CD4-positive, CD25-positive, alpha-beta regulatory T cell (primary cell): ENCODE data around the gene TGFBRAP1. TPM values are rescaled to one million over a fixed set of nuclear protein-coding genes. Genes with fewer than 3 reads are reported as not detected.

Experiments used
- ATAC-seq, 2 donors: fragments of 150-1000 bp; cut with Tn5 transposase; one replicate each; pipeline ENCODE4 v1.10.0; 2021; ENCODE audit warnings: low read depth in 2 of 2, moderate number of reproducible peaks in 2 of 2, moderate library complexity in 1 of 2
- DNase-seq, 3 donors: peaks; one replicate each; pipeline versions ENCODE4 v3.0.0 to v3.0.0-alpha.2; 2012 to 2022; ENCODE audit warnings: mixed read lengths in 1 of 3
- H3K27ac ChIP-seq: one replicate; pipeline ENCODE4 v1.7.0; 2013; ENCODE audit warnings: mild to moderate bottlenecking, low read length; ENCODE audit not compliant: insufficient read depth, poor library complexity, severe bottlenecking
- H3K27me3 ChIP-seq: one replicate; pipeline ENCODE4 v1.7.0; 2013; ENCODE audit warnings: low read length; ENCODE audit not compliant: control insufficient read depth, insufficient read depth
- H3K36me3 ChIP-seq: one replicate; pipeline ENCODE4 v1.7.0; 2013; ENCODE audit warnings: mild to moderate bottlenecking, low read length, moderate library complexity; ENCODE audit not compliant: control insufficient read depth, insufficient read depth
- H3K4me1 ChIP-seq: 2 replicates; pipeline ENCODE4 v1.7.0; 2013; ENCODE audit warnings: mild to moderate bottlenecking, low read length; ENCODE audit not compliant: insufficient read depth, control insufficient read depth, poor library complexity, severe bottlenecking
- H3K4me3 ChIP-seq: one replicate; pipeline ENCODE4 v1.7.0; 2013; ENCODE audit warnings: low read depth, mild to moderate bottlenecking, low read length, moderate library complexity
- H3K9me3 ChIP-seq, 2 experiments: 1 replicate in 1 of 2; 2 replicates in 1 of 2; pipeline ENCODE4 v1.7.0; 2013; ENCODE audit warnings: low read length in 2 of 2, mild to moderate bottlenecking in 1 of 2, moderate library complexity in 1 of 2; ENCODE audit not compliant: control insufficient read depth in 2 of 2
- H3K27ac Mint-ChIP-seq, 3 donors: one replicate each; pipeline ENCODE4 v1.8.0; 2020 to 2022; ENCODE audit warnings: mild to moderate bottlenecking in 3 of 3, mixed read lengths in 3 of 3, moderate library complexity in 2 of 3
- H3K27me3 Mint-ChIP-seq: one replicate; pipeline ENCODE4 v1.8.0; 2022; ENCODE audit warnings: mild to moderate bottlenecking, mixed read lengths
- H3K36me3 Mint-ChIP-seq: one replicate; pipeline ENCODE4 v1.8.0; 2020; ENCODE audit warnings: mixed read lengths
- H3K4me1 Mint-ChIP-seq, 4 donors: one replicate each; pipeline ENCODE4 v1.8.0; 2020 to 2022; ENCODE audit warnings: mixed read lengths in 4 of 4, mild to moderate bottlenecking in 1 of 4
- H3K4me3 Mint-ChIP-seq, 4 donors: one replicate each; pipeline ENCODE4 v1.8.0; 2020 to 2022; ENCODE audit warnings: mild to moderate bottlenecking in 4 of 4, mixed read lengths in 4 of 4, moderate library complexity in 3 of 4
- H3K9me3 Mint-ChIP-seq, 7 donors: one replicate each; pipeline ENCODE4 v1.8.0; 2020 to 2022; ENCODE audit warnings: mixed read lengths in 7 of 7, mild to moderate bottlenecking in 3 of 7, moderate library complexity in 2 of 7
- polyA plus RNA-seq, 4 donors: library from polyadenylated mRNA; unstranded; fragments of 300-500 nt; fragmentation: Illumina TruSeq; gene quantifications; one replicate each; pipeline ENCODE4 v1.2.3, GENCODE V29; 2021
- total RNA-seq: library from RNA; stranded (reverse); gene quantifications from one replicate; pipeline ENCODE4 v1.2.3, GENCODE V29; 2022

TGFBRAP1 gene
- total and polyA plus RNA-seq, 5 donors from 2014 or later = 13.9 to 21.0 (median 18.7) TPM

GRCh38 chr2:105297216-105297615 lies 32.3 kb downstream of the TGFBRAP1 start:
- H3K27me3 Mint-ChIP-seq = no peaks in the 10 kb centered on the region
- DNase-seq (no peak), ATAC-seq (no peak)
- no peaks in the 10 kb centered on the region for H3K9me3 Mint-ChIP-seq
- Histone ChIP-seq H3K4me1 (no peaks in the 10 kb centered on the region), H3K9me3 (no peaks in the 10 kb centered on the region), H3K27me3 (no peaks in the 10 kb centered on the region), H3K36me3 (peaks cover 62% of the 10 kb centered on the region), H3K4me3 (no peak overlapping the region), H3K27ac (no peak overlapping the region)
- peaks cover 9 to 17% (median 11%) of the 10 kb centered on the region in 4 donors for H3K4me1 Mint-ChIP-seq
- peaks cover 45% of the 10 kb centered on the region for H3K36me3 Mint-ChIP-seq
- H3K4me3 Mint-ChIP-seq = peak overlapping the region in 1 of 4 donors; percentile 40
- peak overlapping the region in 1 of 3 donors; percentile 18 for H3K27ac Mint-ChIP-seq

GRCh38 chr2:105296017-105296611 lies 33.4 kb downstream of the TGFBRAP1 start:
- Mint-ChIP-seq H3K27ac (no peak overlapping the region), H3K4me3 (no peak overlapping the region), H3K27me3 (no peaks in the 10 kb centered on the region), H3K9me3 (no peaks in the 10 kb centered on the region), H3K36me3 (peaks cover 54% of the 10 kb centered on the region), H3K4me1 (peaks cover 5 to 10% (median 6%) of the 10 kb centered on the region in 4 donors)
- DNase-seq (no peak), ATAC-seq (no peak)
- Histone ChIP-seq H3K9me3 (no peaks in the 10 kb centered on the region), H3K27me3 (no peaks in the 10 kb centered on the region), H3K4me3 (no peak overlapping the region), H3K4me1 (no peaks in the 10 kb centered on the region), H3K27ac (no peak overlapping the region), H3K36me3 (peaks cover 63% of the 10 kb centered on the region)

GRCh38 chr2:105294844-105295481 lies 34.6 kb downstream of the TGFBRAP1 start:
- H3K27me3 Mint-ChIP-seq = no peaks in the 10 kb centered on the region
- DNase-seq (peak in 2 of 3 donors; percentile 6 to 61), ATAC-seq (no peak)
- Histone ChIP-seq H3K36me3 (peaks cover 69% of the 10 kb centered on the region), H3K4me1 (no peaks in the 10 kb centered on the region), H3K27ac (no peak overlapping the region), H3K9me3 (no peaks in the 10 kb centered on the region), H3K27me3 (no peaks in the 10 kb centered on the region), H3K4me3 (no peak overlapping the region)
- H3K9me3 Mint-ChIP-seq = no peaks in the 10 kb centered on the region
- H3K27ac Mint-ChIP-seq = peak overlapping the region in 1 of 3 donors; percentile 22
- H3K4me1 Mint-ChIP-seq = peaks cover 5 to 10% (median 6%) of the 10 kb centered on the region in 4 donors
- no peak overlapping the region for H3K4me3 Mint-ChIP-seq
- H3K36me3 Mint-ChIP-seq = peaks cover 59% of the 10 kb centered on the region

GRCh38 chr2:105294046-105294445 lies 35.5 kb downstream of the TGFBRAP1 start:
- Mint-ChIP-seq H3K36me3 (peaks cover 65% of the 10 kb centered on the region), H3K4me1 (peaks cover 4 to 7% (median 5%) of the 10 kb centered on the region in 4 donors), H3K9me3 (no peaks in the 10 kb centered on the region), H3K27me3 (no peaks in the 10 kb centered on the region), H3K27ac (peak overlapping the region in 1 of 3 donors; percentile 23), H3K4me3 (no peak overlapping the region)
- Histone ChIP-seq H3K9me3 (no peaks in the 10 kb centered on the region), H3K4me3 (no peak overlapping the region), H3K4me1 (no peaks in the 10 kb centered on the region), H3K27ac (no peak overlapping the region), H3K36me3 (peaks cover 71% of the 10 kb centered on the region), H3K27me3 (no peaks in the 10 kb centered on the region)
- DNase-seq (no peak), ATAC-seq (no peak)

GRCh38 chr2:105291981-105292380 lies 37.6 kb downstream of the TGFBRAP1 start:
- Mint-ChIP-seq H3K9me3 (no peaks in the 10 kb centered on the region), H3K27ac (no peak overlapping the region), H3K27me3 (no peaks in the 10 kb centered on the region), H3K4me3 (no peak overlapping the region), H3K4me1 (peaks cover under 1 to 7% (median 4%) of the 10 kb centered on the region in 4 donors), H3K36me3 (peaks cover 63% of the 10 kb centered on the region)
- Histone ChIP-seq H3K4me3 (no peak overlapping the region), H3K27ac (no peak overlapping the region), H3K36me3 (peaks cover 60% of the 10 kb centered on the region), H3K4me1 (no peaks in the 10 kb centered on the region), H3K27me3 (no peaks in the 10 kb centered on the region), H3K9me3 (no peaks in the 10 kb centered on the region)
- DNase-seq (no peak), ATAC-seq (no peak)

- no peaks in the 10 kb centered on the region for H3K27me3 Mint-ChIP-seq
- Histone ChIP-seq H3K9me3 (no peaks in the 10 kb centered on the region), H3K4me3 (no peak overlapping the region), H3K36me3 (peaks cover 54% of the 10 kb centered on the region), H3K27me3 (no peaks in the 10 kb centered on the region), H3K27ac (no peak overlapping the region), H3K4me1 (no peaks in the 10 kb centered on the region)
- DNase-seq = no peak
- H3K4me1 Mint-ChIP-seq = peaks cover 0 to 7% (median 4%) of the 10 kb centered on the region in 4 donors
- peaks cover 62% of the 10 kb centered on the region for H3K36me3 Mint-ChIP-seq
- peak overlapping the region in 1 of 3 donors; percentile 42 for H3K27ac Mint-ChIP-seq
- no peaks in the 10 kb centered on the region for H3K9me3 Mint-ChIP-seq
- H3K4me3 Mint-ChIP-seq = no peak overlapping the region
- ATAC-seq = no peak
Measured at GRCh38 chr2:105290981-105291660, 38.4 kb downstream of the TGFBRAP1 start.

GRCh38 chr2:105288133-105288532 lies 41.4 kb downstream of the TGFBRAP1 start:
- Histone ChIP-seq H3K9me3 (no peaks in the 10 kb centered on the region), H3K27ac (no peak overlapping the region), H3K36me3 (peaks cover 58% of the 10 kb centered on the region), H3K27me3 (no peaks in the 10 kb centered on the region), H3K4me1 (no peaks in the 10 kb centered on the region), H3K4me3 (no peak overlapping the region)
- no peaks in the 10 kb centered on the region for H3K27me3 Mint-ChIP-seq
- no peaks in the 10 kb centered on the region for H3K9me3 Mint-ChIP-seq
- ATAC-seq = no peak
- H3K27ac Mint-ChIP-seq = no peak overlapping the region
- no peak overlapping the region for H3K4me3 Mint-ChIP-seq
- H3K4me1 Mint-ChIP-seq = peaks cover 0 to 9% (median 0%) of the 10 kb centered on the region in 4 donors
- H3K36me3 Mint-ChIP-seq = peaks cover 59% of the 10 kb centered on the region
- DNase-seq = no peak
